NCI-H146 treated with DMSO at 0.1 percent for 48 hours (cell line): Measurements from ENCODE around the gene NDUFS4.
"Not testable (repeated sequence)": the region's sequence is repeated elsewhere in the genome, so short reads cannot be mapped to it uniquely, and the experiment has no call there.

Source experiments
- DNase-seq: peaks from one replicate; lab custom pipeline; 2025; ENCODE audit not compliant: unreplicated experiment; lab: John Stamatoyannopoulos, UW

The NDUFS4 gene

GRCh38 chr5:53649352-53649751 lies 88.9 kb downstream of the NDUFS4 start:
- DNase-seq: no peak

GRCh38 chr5:53660573-53660972 lies 100.1 kb downstream of the NDUFS4 start:
- DNase-seq: not testable (repeated sequence)

GRCh38 chr5:53665313-53665712 lies 104.9 kb downstream of the NDUFS4 start:
- DNase-seq: not testable (repeated sequence)

GRCh38 chr5:53667621-53668020 lies 107.2 kb downstream of the NDUFS4 start:
- no peak for DNase-seq

- no peak for DNase-seq
Measured at GRCh38 chr5:53671447-53671846, 111.0 kb downstream of the NDUFS4 start.

DNA sequence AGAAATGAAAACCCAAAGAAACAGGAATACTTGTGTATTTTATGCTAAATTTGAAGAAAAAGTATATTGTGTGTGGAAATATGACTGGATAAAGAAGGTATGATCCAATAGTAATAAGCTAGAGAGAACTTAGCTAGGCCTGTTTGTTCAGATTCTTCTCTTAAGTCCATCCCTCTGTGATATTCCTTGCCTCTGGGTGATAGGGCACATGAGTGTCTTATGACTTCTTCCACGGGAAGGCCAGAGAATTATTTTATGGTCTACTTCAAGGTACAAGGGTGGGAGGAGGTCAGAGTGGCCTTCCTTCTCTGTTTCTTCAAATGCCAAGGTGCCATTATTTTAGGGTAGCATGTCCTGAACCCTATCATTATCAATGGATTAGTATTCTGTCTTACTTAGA lies 113.7 kb downstream of the NDUFS4 start:
- DNase-seq: no peak

DNA sequence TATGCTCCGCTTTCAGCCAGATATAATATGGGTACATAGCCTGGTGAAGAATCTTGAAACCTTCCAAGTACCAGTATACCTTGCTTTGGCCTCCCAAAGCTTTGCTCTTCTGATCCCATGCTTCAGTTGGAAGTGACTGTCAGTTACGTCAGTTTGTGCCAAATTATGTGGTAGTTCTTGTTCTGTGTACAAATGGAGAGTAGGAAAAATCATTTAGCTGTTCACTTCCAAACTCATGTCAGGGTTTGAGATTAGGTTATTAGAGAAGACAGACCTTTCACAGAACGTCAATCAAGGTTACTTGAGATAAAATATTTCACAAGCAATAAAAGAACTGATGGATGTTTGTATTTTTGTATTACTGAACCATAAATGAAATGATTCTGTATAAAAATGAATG lies 117.2 kb downstream of the NDUFS4 start:
- no peak for DNase-seq

GRCh38 chr5:53678981-53679660 lies 118.7 kb downstream of the NDUFS4 start:
- DNase-seq: no peak

DNA sequence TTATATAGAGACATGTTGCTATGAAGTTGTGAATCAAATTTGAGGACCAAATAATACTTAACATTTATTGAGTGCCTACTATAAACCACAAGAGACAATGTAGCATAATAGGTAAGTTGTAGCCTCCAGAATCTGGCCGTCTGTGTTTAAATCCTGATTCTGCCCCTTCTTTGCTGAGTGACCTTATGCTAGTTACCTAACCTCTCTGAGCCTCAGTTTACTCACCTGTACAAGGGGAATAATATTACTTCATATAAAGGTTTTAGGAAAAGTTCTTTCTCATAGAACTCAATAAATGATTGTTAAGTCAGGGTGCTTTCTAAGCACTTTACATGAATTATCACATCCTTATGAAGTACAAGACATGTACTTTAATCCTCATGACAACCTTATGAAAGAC lies 120.6 kb downstream of the NDUFS4 start:
- no peak for DNase-seq

- no peak for DNase-seq
Measured at GRCh38 chr5:53691014-53691413, 130.6 kb downstream of the NDUFS4 start.

DNA sequence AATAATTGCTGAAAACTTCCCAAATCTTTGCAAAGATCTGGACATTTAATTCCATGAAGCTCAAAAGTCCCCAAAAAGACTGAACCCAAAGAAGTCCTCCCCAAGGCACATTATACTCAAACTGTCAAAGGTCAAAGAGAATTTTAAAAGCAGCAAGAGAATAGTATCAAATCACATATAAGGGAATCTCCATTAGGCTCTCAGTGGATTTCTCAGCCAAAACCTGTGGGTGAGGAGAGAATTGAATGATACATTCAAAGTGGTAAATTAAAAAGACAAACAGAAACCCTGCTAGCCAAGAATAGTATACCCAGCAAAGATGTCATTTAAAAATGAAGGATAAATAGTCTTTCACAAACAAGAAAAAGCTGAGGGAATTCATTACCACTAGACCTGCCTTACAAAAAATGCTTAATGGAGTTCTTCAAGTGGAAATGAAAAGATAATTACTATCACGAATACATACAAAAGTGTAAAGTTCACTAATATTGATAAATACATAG lies 134.1 kb downstream of the NDUFS4 start:
- DNase-seq: no peak

DNA sequence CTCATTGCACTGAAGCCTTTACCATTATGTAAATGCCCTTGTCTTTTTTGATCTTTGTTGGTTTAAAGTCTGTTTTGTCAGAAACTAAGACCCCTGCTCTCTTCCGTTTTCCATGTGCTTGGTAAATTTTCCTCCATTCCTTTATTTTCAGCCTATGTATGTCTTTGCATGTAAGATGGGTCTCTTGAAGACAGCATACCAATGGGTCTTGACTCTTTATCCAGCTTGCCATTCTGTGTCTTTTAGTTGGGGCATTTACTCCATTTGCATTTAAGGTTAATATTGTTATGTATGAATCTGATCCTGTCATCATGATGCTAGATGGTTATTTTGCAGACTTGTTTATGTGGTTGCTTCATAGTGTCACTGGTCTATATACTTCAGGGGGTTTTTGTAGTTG lies 150.0 kb downstream of the NDUFS4 start:
- DNase-seq: not testable (repeated sequence)

- no peak for DNase-seq
Measured at GRCh38 chr5:53712327-53712726, 151.9 kb downstream of the NDUFS4 start.

DNA sequence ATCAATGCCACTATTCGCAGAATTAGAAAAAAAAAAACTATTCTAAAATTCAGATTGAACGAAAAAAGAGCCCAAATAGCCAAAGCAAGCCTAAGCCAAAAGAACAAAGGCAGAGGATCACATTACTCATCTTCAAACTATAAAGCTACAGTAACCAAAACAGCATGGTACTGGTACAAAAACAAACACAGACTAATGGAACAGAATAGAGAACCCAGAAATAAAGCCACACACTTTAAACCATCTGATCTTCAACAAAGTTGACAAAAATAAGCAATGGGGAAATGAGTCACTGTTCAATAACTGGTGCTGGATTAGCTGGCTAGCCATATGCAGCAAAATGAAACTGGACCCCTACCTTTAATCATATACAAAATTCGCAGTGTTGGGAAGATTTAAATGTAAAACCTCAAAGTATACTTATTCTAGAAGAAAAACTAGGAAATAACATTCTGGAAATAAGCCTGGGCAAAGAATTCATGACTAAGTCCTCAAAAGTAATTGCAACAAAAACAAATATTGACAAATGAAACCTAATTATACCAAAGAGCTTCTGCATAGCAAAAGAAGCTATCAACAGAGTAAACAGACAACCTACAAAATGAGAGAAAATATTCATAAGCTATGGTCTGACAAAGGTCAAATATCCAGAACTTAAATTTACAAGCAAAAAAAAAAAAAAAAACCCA lies 153.7 kb downstream of the NDUFS4 start:
- peak; percentile 25 for DNase-seq

GRCh38 chr5:53714667-53715010 lies 154.2 kb downstream of the NDUFS4 start:
- no peak for DNase-seq

GRCh38 chr5:53726121-53726520 lies 165.7 kb downstream of the NDUFS4 start:
- no peak for DNase-seq

DNA sequence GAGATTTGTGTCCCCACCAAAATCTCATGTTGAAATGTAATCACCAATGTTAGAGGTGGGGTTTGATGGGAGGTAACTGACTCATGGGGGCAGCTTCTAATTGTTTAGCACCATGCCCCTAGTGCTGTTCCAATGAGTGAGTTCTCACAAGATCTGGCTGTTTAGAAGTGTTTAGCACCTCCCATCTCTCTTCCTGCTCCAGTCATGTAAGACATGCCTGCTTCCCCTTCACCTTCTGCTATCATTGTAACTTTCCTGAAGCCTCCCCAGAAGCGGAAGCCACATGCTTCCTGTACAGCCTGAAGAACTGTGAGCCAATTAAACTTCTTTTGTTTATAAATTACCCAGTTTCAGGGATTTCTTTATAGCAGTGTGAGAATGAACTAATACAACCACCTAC lies 170.5 kb downstream of the NDUFS4 start:
- no peak for DNase-seq
